Endothelial cell of umbilical vein (primary cell): Measurements from ENCODE around the gene MARK3. TPM values are rescaled to one million over a fixed set of nuclear protein-coding genes. Genes with fewer than 3 reads are reported as not detected.

ENCODE experiments used
- BruUV-seq: library from RNA; stranded (reverse); fragments of 400-500 nt; replicated peaks from 2 replicates; lab custom pipeline; 2021; lab: Mats Ljungman, UMichigan
- CTCF ChIA-PET: fragments of 300-600, 350-600 bp; sonication (Branson Sonifier 250); formaldehyde crosslinking; loops from one replicate; lab custom pipeline; 2021; ENCODE audit warnings: antibody characterized with exemption, inconsistent platforms; lab: Charles Lee
- POLR2A ChIA-PET: fragments of 300-600, 350-600 bp; sonication (Branson Sonifier 250); formaldehyde crosslinking; loops from one replicate; lab custom pipeline; 2021; ENCODE audit warnings: antibody characterized with exemption, inconsistent platforms; lab: Charles Lee
- DNase-seq: peaks from one replicate; pipeline ENCODE4 v3.0.0-alpha.2; 2011; ENCODE audit warnings: low read depth, low spot score
- FAIRE-seq: peaks from 2 replicates; lab custom pipeline; 2011; peaks lifted over from hg19 to GRCh38; lab: Jason Lieb, UNC
- H2AFZ ChIP-seq: 2 replicates; pipeline ENCODE4 v1.6.0; 2012; ENCODE audit warnings: low read depth, low read length, control low read depth, inconsistent platforms
- H3K27ac ChIP-seq: 2 replicates; pipeline ENCODE4 v1.5.1; 2011; ENCODE audit warnings: low read depth, mild to moderate bottlenecking, control low read depth, low read length, moderate library complexity; ENCODE audit not compliant: insufficient read depth
- H3K27me3 ChIP-seq, 2 experiments: 2 replicates each; pipeline versions ENCODE4 v1.6.0 to v1.6.1; 2011; ENCODE audit warnings: low read length in 2 of 2, mixed read lengths in 1 of 2; ENCODE audit not compliant: control insufficient read depth in 2 of 2, insufficient read depth in 2 of 2
- H3K36me3 ChIP-seq, 2 experiments: 2 replicates in 1 of 2; 3 replicates in 1 of 2; pipeline ENCODE4 v1.5.1; 2011; ENCODE audit warnings: low read length in 2 of 2, mild to moderate bottlenecking in 1 of 2, moderate library complexity in 1 of 2; ENCODE audit not compliant: control insufficient read depth in 2 of 2, insufficient read depth in 2 of 2; ENCODE audit errors: extremely low read depth in 1 of 2
- H3K4me1 ChIP-seq: 3 replicates; pipeline ENCODE4 v1.5.1; 2011; ENCODE audit warnings: mild to moderate bottlenecking, low read length; ENCODE audit not compliant: control insufficient read depth, insufficient read depth; ENCODE audit errors: extremely low read depth
- H3K4me2 ChIP-seq: 2 replicates; pipeline ENCODE4 v1.6.1; 2011; ENCODE audit warnings: low read length, control low read depth, mixed read lengths; ENCODE audit not compliant: insufficient read depth
- H3K4me3 ChIP-seq, 3 experiments: fragments of 200-600 bp in 1 of 3; sonication (generic), shearing (Covaris generic) in 1 of 3; replicated peaks in 1 of 3; 2 replicates each; pipeline ENCODE4 v1.5.1; 2011 to 2016; ENCODE audit warnings: control low read depth in 3 of 3, low read length in 3 of 3, mild to moderate bottlenecking in 2 of 3, inconsistent platforms in 1 of 3, low read depth in 1 of 3, moderate library complexity in 1 of 3; ENCODE audit not compliant: insufficient read depth in 1 of 3
- H3K79me2 ChIP-seq: 2 replicates; pipeline ENCODE4 v1.6.0; 2012; ENCODE audit warnings: low read length, inconsistent platforms; ENCODE audit not compliant: control insufficient read depth, insufficient read depth
- H3K9ac ChIP-seq: replicated peaks from 2 replicates; pipeline ENCODE3; 2011; ENCODE audit warnings: low read length, control low read depth; ENCODE audit not compliant: insufficient read depth; ENCODE audit errors: extremely low read depth
- H3K9me1 ChIP-seq: replicated peaks from 3 replicates; pipeline ENCODE4 v1.6.0; 2011; ENCODE audit warnings: mild to moderate bottlenecking, low read length; ENCODE audit not compliant: control insufficient read depth, insufficient read depth; ENCODE audit errors: extremely low read depth
- H3K9me3 ChIP-seq: replicated peaks from 2 replicates; pipeline ENCODE4 v1.5.1; 2012; ENCODE audit warnings: low read length, inconsistent platforms; ENCODE audit not compliant: control insufficient read depth, insufficient read depth
- H4K20me1 ChIP-seq: replicated peaks from 2 replicates; pipeline ENCODE3; 2011; ENCODE audit warnings: mild to moderate bottlenecking, low read length; ENCODE audit not compliant: control insufficient read depth, insufficient read depth; ENCODE audit errors: extremely low read depth
- EZH2 ChIP-seq: IDR thresholded peaks from 2 replicates; pipeline ENCODE4 v1.6.1; 2012; ENCODE audit warnings: borderline replicate concordance, low read depth, mild to moderate bottlenecking, moderate library complexity, low read length, inconsistent platforms; ENCODE audit not compliant: severe bottlenecking
- FOS ChIP-seq: IDR thresholded peaks from 2 replicates; pipeline ENCODE4 v1.6.1; 2011; ENCODE audit warnings: mild to moderate bottlenecking, low read length, moderate library complexity, borderline replicate concordance; ENCODE audit not compliant: insufficient read depth
- GATA2 ChIP-seq: IDR thresholded peaks from 2 replicates; pipeline ENCODE4 v1.7.0; 2011; ENCODE audit warnings: low read depth, mild to moderate bottlenecking, moderate library complexity, mixed read lengths, low read length; ENCODE audit not compliant: insufficient read length, insufficient read depth
- JUN ChIP-seq: IDR thresholded peaks from 2 replicates; pipeline ENCODE4 v1.6.1; 2011; ENCODE audit warnings: borderline replicate concordance, low read depth; ENCODE audit not compliant: insufficient read length, insufficient read depth
- MAX ChIP-seq: IDR thresholded peaks from 2 replicates; pipeline ENCODE4 v1.6.1; 2011; ENCODE audit not compliant: insufficient read depth, insufficient read length
- MYC ChIP-seq: IDR thresholded peaks from one replicate; pipeline ENCODE4 v1.6.1; 2011; ENCODE audit warnings: mild to moderate bottlenecking, low read depth, low read length
- POLR2A ChIP-seq: IDR thresholded peaks from 2 replicates; pipeline ENCODE4 v1.6.1; 2012; ENCODE audit warnings: low read depth, mild to moderate bottlenecking, control low read depth, low read length
- POLR2AphosphoS5 ChIP-seq: IDR thresholded peaks from 2 replicates; pipeline ENCODE4 v1.6.1; 2012; ENCODE audit warnings: low read depth, mild to moderate bottlenecking, control low read depth, low read length, moderate library complexity; ENCODE audit not compliant: insufficient read depth
- dilution Hi-C: fragments of 300-500 bp; cut with MboI; formaldehyde crosslinking; loops from one replicate; pipeline ENCODE4 v1.15.0; 2019; ENCODE audit warnings: low sequenced_read_pairs; ENCODE audit not compliant: extremely low pct_ligation_motif_present
- intact Hi-C: fragments of 100-400 bp; cut with micrococcal nuclease; formaldehyde crosslinking; loops from one replicate; pipeline ENCODE4 v1.10.0; 2022
- polyA plus RNA-seq, 4 experiments: library from polyadenylated mRNA; depleted of rRNA in 3 of 4; stranded (reverse) in 3 of 4; unstranded in 1 of 4; fragments of >200 nt; gene quantifications; 2 replicates each; pipeline versions ENCODE4 v1.2.1 to v1.2.3, GENCODE V29; 2011 to 2012; ENCODE audit warnings: missing spikeins in 1 of 4
- total RNA-seq: library from RNA; stranded (reverse); gene quantifications from 2 replicates; pipeline ENCODE4 v1.2.3, GENCODE V29; 2021
- TF ChIP-seq, protein P1 (sequence below), 2 donors: IDR thresholded peaks; 1 replicate in 1 of 2; 2 replicates in 1 of 2; pipeline ENCODE4 v1.5.1; 2011; ENCODE audit warnings: low read length in 2 of 2, mild to moderate bottlenecking in 2 of 2, moderate library complexity in 2 of 2, control low read depth in 1 of 2, inconsistent platforms in 1 of 2, low read depth in 1 of 2; ENCODE audit not compliant: insufficient read depth in 1 of 2; ENCODE audit errors: extremely low read depth in 1 of 2

Gene MARK3
- total and polyA plus RNA-seq, 2 donors (not counting 3 experiments of a cell fraction or from before 2014, with no cell fraction given) = 46.6 to 96.1 TPM

GRCh38 chr14:103336191-103336590 is 49.0 kb upstream of the MARK3 start:
- Histone ChIP-seq H3K9me1 (no peaks in the 10 kb centered on the region), H3K4me3 (peak overlapping the region in 2 of 3 experiments; percentile 78 to 99), H3K9ac (no peak overlapping the region), H4K20me1 (peaks cover 9% of the 10 kb centered on the region), H3K79me2 (peaks cover 45% of the 10 kb centered on the region), H3K9me3 (no peaks in the 10 kb centered on the region), H3K27ac (no peak overlapping the region), H3K36me3 (peaks cover 48 to 51% of the 10 kb centered on the region in 2 experiments), H3K4me1 (peaks cover 12% of the 10 kb centered on the region), H3K4me2 (peak overlapping the region; percentile 75), H3K27me3 (no peaks in the 10 kb centered on the region), H2AFZ (no peak overlapping the region)
- intact Hi-C loops (no loop called here), dilution Hi-C loops (no loop called here)
- CTCF ChIA-PET = interaction anchor here (1.3 to 2.3 kb wide), 2 partner anchors 9 to 55 kb away, joined by 3 to 10 read pairs; no protein-coding TSS in a partner anchor
- DNase-seq (no peak), FAIRE-seq (no peak)
- POLR2A ChIA-PET = interaction anchor here (3.3 kb wide), 1 partner anchor 8 kb away, joined by 39 read pairs; no protein-coding TSS in a partner anchor
- TF ChIP-seq, protein P1, sequence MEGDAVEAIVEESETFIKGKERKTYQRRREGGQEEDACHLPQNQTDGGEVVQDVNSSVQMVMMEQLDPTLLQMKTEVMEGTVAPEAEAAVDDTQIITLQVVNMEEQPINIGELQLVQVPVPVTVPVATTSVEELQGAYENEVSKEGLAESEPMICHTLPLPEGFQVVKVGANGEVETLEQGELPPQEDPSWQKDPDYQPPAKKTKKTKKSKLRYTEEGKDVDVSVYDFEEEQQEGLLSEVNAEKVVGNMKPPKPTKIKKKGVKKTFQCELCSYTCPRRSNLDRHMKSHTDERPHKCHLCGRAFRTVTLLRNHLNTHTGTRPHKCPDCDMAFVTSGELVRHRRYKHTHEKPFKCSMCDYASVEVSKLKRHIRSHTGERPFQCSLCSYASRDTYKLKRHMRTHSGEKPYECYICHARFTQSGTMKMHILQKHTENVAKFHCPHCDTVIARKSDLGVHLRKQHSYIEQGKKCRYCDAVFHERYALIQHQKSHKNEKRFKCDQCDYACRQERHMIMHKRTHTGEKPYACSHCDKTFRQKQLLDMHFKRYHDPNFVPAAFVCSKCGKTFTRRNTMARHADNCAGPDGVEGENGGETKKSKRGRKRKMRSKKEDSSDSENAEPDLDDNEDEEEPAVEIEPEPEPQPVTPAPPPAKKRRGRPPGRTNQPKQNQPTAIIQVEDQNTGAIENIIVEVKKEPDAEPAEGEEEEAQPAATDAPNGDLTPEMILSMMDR (IDR thresholded peaks at IDR 0.05; ENCODE audit: extremely low read depth in 1 of 2, insufficient read depth in 1 of 2, low read depth in 1 of 2, low read length in 2 of 2) = no peak
- TF ChIP-seq MAX = no peak
- BruUV-seq = no TSS peak

GRCh38 chr14:103337794-103338193 is 47.4 kb upstream of the MARK3 start:
- H3K9me3 ChIP-seq = no peaks in the 10 kb centered on the region
- CTCF ChIA-PET = interaction anchor here (2.3 kb wide), 1 partner anchor 53 kb away, joined by 10 read pairs; no protein-coding TSS in a partner anchor
- no peak overlapping the region for H3K4me2 ChIP-seq
- no peak overlapping the region for H3K27ac ChIP-seq
- no TSS peak for BruUV-seq
- DNase-seq = no peak
- H3K79me2 ChIP-seq = peaks cover 45% of the 10 kb centered on the region
- no peak overlapping the region for H2AFZ ChIP-seq
- H3K9ac ChIP-seq = no peak overlapping the region
- H3K36me3 ChIP-seq = peaks cover 57 to 66% of the 10 kb centered on the region in 2 experiments
- FAIRE-seq = no peak
- TF ChIP-seq JUN (no peak), MAX (no peak), EZH2 (no peak), GATA2 (no peak), MYC (no peak), POLR2AphosphoS5 (no peak), FOS (no peak), POLR2A (no peak)
- TF ChIP-seq, protein P1 (IDR thresholded peaks at IDR 0.05; ENCODE audit: extremely low read depth in 1 of 2, insufficient read depth in 1 of 2, low read depth in 1 of 2, low read length in 2 of 2) = no peak
- H3K4me3 ChIP-seq = no peak overlapping the region
- H3K4me1 ChIP-seq = peaks cover 12% of the 10 kb centered on the region
- dilution Hi-C loops = no loop called here
- H4K20me1 ChIP-seq = peaks cover 9% of the 10 kb centered on the region
- intact Hi-C loops = no loop called here
- POLR2A ChIA-PET = no interaction called here
- H3K9me1 ChIP-seq = no peaks in the 10 kb centered on the region
- no peaks in the 10 kb centered on the region for H3K27me3 ChIP-seq
